OCI-LY1 (cell line): Measurements from ENCODE around the gene MCF2L.

Source experiments
- CTCF ChIP-seq: fragments of 200-600 bp; sonication (generic), shearing (Covaris generic); IDR thresholded peaks from 2 replicates; pipeline ENCODE4 v1.5.1; 2017; ENCODE audit warnings: mild to moderate bottlenecking, antibody characterized with exemption, low read length, moderate library complexity, mixed read lengths
- EZH2 ChIP-seq: fragments of 200-600 bp; sonication (generic), shearing (Covaris generic); IDR thresholded peaks from 2 replicates; pipeline ENCODE4 v1.8.0; 2017; ENCODE audit warnings: borderline replicate concordance, mixed run types, mild to moderate bottlenecking, antibody characterized with exemption, low read length, moderate library complexity, mixed read lengths

DNA sequence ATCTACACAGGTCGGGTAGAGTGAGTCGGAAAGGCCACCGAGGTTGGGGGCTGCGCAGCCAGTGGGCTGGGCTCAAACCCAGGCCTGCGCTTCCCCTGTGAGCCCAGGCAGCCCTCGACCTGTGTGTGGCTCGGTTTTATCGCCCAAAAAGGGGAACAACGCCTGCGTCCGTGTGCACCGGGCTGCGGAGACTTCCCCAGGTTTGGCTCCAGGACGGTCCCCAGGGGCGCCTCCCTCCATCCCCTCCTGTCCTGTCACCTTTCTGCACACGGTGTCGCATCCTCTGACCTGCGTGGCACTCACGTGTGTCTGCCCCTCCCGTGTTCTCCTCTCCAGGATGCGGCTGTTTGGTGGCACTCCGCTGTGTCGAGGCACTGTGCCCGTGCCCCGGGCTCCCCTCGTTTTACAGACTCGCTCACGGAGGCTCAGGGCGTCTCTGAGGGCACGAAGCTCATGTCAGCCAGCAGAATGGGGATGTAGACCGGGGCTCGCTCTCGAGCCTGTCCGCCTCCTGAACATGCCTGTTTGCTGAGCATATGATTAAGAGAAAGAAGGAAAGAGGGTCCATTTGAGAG lies 25.9 kb downstream of the MCF2L start:
- TF ChIP-seq CTCF (no peak), EZH2 (no peak)
